GM13977 (cell line): Measurements from ENCODE around the gene CUL3.
"Not testable (repeated sequence)": the region's sequence is repeated elsewhere in the genome, so short reads cannot be mapped to it uniquely, and the experiment has no call there.

Source experiments
- DNase-seq: peaks from one replicate; pipeline ENCODE4 v3.0.0; 2012; ENCODE audit warnings: low spot score
- CTCF ChIP-seq: IDR thresholded peaks from 2 replicates; pipeline ENCODE4 v1.5.1; 2012; ENCODE audit warnings: mild to moderate bottlenecking, control low read depth; ENCODE audit not compliant: insufficient read depth; ENCODE audit errors: extremely low read depth, missing control alignments
- in situ Hi-C: fragments of 300-500 bp; cut with MboI; formaldehyde crosslinking; loops from one replicate; pipeline ENCODE4 v1.12.0; 2022; ENCODE audit warnings: low sequenced_read_pairs, low pct_unique_long_range_greater_than_20kb, mixed read lengths, inconsistent platforms; ENCODE audit not compliant: unreplicated experiment

CUL3 gene

GRCh38 chr2:224611938-224612337 lies 26.8 kb upstream of the CUL3 start:
- in situ Hi-C loops = no loop called here
- no peak for DNase-seq
- TF ChIP-seq CTCF = peak; percentile 31

DNA sequence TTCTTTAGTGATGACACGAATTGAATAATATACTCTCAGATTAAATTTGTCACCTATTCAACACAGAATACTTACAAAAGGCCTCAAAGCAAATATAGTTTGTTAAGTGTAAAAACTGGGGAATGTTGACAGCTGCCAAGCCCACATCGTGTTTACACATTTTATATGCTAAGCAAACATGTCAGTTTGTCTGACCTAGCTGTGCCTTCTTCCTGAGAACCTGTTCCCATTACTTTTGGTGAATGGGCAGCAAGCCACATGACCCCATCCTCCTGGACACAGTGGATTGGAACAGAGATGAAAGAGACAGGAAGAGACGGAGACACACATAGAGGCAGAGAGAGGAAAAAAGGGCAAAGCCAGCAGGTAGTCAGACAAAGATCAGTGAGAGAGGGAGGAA lies 22.9 kb upstream of the CUL3 start:
- no peak for TF ChIP-seq CTCF

DNA sequence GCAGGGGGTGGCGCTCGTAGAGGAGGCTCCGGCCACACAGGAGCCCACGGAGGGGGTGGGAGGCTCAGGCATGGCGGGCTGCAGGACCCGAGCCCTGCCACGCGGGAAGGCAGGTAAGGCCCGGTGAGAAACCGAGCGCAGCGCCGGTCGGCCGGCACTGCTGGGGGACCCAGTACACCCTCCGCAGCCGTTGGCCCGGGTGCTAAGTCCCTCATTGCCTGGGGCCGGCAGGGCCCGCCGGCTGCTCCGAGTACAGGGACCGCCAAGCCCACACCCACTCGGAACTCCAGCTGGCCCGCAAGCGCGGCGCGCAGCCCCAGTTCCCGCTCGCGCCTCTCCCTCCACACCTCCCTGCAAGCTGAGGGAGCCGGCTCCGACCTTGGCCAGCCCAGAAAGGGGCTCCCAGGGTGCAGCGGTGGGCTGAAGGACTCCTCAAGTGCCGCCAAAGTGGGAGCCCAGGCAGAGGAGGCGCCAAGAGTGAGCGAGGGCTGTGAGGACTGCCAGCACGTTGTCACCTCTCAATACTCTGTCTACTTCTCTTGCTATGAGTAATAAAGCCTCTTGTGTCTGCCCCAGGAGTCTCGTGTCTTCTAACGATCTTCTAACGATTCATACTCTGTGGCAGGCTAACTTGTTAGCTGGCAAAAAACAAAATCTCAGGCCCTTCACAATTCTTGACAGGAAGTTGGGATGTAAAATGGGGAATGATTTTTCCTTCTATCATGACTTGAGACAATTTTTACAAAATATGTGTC lies 18.8 kb upstream of the CUL3 start:
- DNase-seq, in situ Hi-C loops: not testable (repeated sequence)

More for the DNA sequence above, 22.9 kb upstream of the CUL3 start:
- no peak for DNase-seq
- in situ Hi-C loops = no loop called here

DNA sequence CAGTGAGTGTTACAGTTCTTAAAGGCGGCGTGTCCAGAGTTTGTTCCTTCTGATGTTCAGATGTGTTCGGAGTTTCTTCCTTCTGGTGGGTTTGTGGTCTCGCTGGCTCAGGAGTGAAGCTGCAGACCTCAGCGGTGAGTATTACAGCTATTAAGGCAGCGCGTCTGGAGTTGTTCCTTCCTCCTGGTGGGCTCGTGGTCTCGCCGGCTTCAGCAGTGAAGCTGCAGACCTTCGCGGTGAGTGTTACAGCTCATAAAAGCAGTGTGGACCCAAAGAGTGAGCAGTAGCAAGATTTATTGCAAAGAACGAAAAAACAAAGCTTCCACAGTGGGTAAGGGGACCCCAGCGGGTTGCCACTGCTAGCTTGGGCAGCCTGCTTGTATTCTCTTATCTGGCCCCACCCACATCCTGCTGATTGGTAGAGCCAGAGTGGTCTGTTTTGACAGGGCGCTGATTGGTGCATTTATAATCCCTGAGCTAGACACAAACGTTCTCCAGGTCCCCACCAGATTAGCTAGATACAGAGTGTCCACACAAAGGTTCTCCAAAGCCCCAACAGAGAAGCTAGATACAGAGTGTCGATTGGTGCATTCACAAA lies 17.7 kb upstream of the CUL3 start:
- DNase-seq, in situ Hi-C loops: not testable (repeated sequence)

- TF ChIP-seq CTCF = no peak
- DNase-seq = no peak
- in situ Hi-C loops = no loop called here
Observed at GRCh38 chr2:224601923-224602322, 16.8 kb upstream of the CUL3 start.

GRCh38 chr2:224598678-224599077 lies 13.5 kb upstream of the CUL3 start:
- no peak for TF ChIP-seq CTCF
- in situ Hi-C loops = no loop called here
- no peak for DNase-seq

DNA sequence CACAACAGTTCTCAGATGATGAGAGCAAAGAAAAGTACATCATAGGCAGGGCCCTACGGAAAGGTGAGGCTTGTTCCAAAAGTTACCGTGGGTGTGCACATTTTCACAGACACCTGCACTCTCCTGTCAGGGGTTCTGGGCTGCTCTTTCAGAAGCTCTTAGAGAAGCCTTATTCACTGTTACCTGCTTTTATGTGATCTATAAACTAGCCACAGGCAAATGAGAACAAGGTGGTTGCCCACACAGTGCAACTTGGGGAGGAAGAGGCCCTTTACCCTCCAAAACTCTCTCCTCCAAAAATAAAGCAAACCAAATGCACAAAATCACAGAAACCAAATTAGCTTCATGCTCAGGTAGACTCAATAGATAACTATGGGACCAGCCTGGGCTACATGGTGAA lies 11.1 kb upstream of the CUL3 start:
- no peak for TF ChIP-seq CTCF
- DNase-seq = no peak
- in situ Hi-C loops = no loop called here

DNA sequence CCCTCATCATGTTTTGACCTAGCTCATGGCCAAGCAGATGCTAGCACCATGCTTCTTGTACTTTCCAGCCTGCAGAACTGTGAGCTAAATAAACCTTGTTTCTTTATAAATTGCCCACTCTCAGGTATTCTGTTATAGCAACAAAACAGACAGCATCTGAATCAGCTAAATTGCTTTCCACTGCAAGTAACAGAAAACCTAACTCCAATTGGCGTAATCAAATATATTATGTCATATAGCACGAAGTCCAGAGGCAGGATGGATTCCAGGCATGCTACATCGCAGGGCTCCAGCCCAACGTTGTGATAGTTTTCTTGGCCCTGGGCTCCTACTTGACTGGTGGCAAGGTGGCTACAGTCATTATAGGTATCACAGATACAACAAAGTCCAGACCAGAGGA lies 10.4 kb upstream of the CUL3 start:
- DNase-seq = no peak
- in situ Hi-C loops = no loop called here
- TF ChIP-seq CTCF = no peak
